HG03108 (cell line): ENCODE measurements around the gene FMN1.

Source experiments
- ATAC-seq: cut with Tn5 transposase; IDR thresholded peaks from one replicate; pipeline ENCODE4 v1.9.1; 2021; ENCODE audit warnings: moderate library complexity; ENCODE audit not compliant: unreplicated experiment

The FMN1 gene

GRCh38 chr15:33066584-33066983, 127.9 kb downstream of the FMN1 start:
- ATAC-seq, result no peak

DNA sequence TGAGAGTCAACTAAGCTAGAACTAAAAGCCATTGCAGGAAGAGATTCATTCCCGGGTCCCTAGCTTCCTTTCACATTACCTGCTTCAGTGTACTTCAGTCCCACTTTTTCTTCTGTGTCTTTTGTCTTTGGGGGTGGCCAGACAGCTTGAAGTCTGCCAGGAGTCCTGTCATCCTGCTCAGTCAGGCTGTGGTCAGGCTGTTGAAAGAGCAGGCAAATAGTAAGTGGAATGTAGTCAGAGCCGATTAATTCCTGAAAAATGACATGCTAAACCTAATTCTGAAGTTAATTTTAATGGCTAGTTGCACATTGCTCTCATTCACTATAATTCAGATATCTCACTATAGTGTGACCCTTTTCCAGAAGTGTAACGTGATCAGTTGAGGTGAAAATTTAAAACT, 129.6 kb downstream of the FMN1 start:
- ATAC-seq, result no peak

- ATAC-seq, result no peak
These were observed 135.3 kb downstream of the FMN1 start for GRCh38 chr15:33059184-33059583.

DNA sequence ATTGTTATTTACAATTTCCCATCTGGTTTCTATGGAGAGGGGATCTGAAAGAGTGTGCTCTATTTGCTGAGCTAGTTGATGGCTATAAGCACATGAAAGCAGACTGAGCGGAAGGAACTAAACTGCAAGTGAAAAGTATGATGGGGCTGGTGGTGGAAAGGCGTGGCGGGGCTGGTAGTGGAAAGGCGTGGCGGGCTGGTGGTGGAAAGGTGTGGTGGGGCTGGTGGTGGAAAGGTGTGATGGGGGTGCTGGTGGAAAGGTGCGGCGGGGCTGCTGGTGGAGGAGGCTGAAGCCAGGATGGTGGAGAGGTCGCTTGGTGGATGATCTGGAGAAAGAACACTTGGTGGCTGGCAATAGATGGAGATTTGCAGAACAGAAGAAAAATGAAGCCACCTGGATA, 136.7 kb downstream of the FMN1 start:
- no peak for ATAC-seq

- ATAC-seq, result no peak
These were observed 138.6 kb downstream of the FMN1 start for GRCh38 chr15:33055962-33056361.

GRCh38 chr15:33051528-33051927, 143.0 kb downstream of the FMN1 start:
- no peak for ATAC-seq

GRCh38 chr15:33048255-33048654, 146.3 kb downstream of the FMN1 start:
- no peak for ATAC-seq

DNA sequence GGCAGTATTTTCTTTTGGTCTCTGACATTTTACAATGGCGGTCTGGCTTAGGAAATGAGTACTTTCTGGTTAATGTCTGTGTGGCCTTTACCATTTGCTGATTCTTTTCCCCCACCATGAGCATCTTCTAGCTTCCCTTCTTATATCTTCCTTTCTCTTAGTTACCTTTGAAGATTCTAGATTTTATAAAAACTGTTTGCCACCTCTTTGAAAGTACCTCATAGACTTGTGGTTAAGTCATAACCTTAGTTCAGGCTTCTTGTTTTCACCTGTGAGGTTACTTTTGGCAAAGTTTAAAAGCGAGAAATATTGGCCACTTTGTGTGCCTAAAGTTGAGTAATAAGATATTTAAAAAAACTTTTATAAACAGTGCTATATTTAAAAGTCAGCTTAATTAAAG, 147.4 kb downstream of the FMN1 start:
- ATAC-seq, result no peak

DNA sequence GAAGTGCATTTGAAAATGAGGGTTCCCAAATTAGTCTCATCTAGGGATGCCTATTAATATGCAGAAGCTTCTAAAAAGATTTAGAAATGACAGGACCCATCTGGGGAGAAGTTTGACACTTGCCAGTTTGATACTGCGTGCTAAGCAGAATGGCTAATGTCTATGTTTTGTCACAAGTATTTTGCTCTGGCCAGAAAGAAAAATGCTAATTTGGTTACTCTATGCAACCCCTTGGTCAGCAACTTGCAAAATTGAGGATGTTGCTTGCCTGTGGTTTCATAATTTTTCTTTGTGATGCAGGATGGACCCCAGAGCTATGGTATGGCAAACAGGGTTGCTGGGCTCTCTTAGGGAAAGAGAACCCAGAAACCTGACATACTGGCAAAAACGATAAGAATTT, 148.2 kb downstream of the FMN1 start:
- no peak for ATAC-seq

DNA sequence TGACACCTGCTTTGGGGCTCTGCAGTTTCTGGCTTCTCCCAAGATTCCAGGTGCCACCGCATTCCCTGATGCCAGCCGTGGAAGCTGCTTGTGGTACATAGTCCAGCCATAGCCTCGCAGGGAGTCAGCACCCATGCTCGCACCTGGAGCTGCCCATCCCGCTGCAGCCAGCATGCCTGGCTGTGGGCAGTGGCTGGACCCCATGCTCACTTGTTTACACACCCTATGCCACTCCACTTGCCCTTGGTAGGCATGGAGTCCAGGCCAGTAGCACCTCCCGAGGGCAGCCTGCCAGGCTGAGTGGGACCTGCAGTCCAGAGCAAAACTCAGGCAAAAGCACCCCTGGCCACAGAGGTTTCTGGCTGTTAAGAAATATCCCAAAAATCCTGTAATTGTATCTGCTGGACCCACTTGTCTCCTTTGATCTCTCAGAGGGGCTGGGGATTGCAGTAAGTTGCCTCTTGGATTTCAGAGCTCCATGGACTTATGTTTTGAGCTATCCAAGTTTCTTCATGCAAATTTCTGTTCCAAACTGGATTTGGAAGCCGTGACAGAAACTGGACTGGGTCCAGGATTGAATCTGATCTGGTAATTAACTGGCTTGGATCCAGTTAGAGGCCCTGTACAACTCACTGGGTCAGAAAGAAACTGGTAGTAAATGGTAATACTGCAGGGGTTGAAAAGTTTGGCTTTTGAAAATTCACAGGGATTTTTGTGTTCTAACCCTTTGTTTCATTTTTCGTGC, 149.3 kb downstream of the FMN1 start:
- no peak for ATAC-seq

GRCh38 chr15:33044598-33044997, 149.9 kb downstream of the FMN1 start:
- no peak for ATAC-seq

DNA sequence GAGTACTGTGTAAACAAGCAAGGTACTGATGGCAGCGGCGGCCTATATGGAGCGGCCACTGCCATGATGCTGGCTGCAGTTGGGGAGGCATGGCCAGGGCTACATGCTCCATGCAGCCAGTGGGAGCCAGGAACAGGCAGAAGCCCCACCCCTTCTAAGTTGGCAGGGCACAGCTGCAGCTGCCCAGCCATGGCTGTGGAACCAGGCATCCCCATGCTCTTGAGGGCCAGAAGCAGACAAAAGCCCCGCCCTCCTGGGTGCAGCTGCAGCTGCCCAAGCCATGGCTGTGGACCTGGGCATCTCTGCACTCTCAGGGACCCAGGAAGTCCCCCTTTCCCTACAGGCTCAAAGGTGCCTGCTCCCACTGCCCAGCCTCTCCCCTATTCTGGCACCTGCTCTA, 150.9 kb downstream of the FMN1 start:
- ATAC-seq, result no peak

DNA sequence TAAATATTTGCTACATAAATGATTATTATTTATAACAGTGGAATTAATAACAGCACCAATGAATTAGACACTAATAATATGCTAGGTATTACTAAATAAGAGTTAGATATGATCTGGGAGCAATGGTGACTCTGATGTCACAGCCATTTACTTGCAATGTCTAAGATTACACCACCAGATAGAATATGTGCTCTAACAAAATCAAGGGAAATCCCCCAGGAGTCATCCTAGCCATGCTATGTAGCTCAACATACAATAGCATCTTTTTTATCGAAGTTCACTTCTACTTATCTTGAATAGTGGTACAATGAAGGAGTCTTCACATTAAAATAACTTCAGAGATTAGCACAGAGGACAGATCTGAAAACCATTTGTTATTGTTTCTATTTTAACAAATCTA, 154.0 kb downstream of the FMN1 start:
- ATAC-seq, result no peak

GRCh38 chr15:33034588-33034987, 159.9 kb downstream of the FMN1 start:
- no peak for ATAC-seq

DNA sequence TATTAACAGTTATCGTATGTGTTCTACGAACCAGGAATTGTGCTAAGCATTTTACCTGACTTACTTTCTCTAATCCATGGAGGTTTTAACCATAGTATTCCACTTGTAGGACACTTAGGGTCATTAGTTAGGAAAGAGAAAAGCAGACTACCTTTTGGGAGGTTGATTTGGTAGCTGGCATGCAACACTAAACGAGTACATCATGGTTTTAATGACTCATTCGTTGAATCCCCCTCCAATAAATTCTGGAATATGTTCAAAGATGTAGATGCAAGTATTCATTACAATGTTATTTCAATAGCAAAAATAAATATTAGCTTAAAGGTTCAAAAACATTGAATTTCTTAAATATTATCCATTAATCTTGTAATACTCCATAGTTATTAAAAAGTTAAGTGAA, 162.5 kb downstream of the FMN1 start:
- ATAC-seq, result no peak

DNA sequence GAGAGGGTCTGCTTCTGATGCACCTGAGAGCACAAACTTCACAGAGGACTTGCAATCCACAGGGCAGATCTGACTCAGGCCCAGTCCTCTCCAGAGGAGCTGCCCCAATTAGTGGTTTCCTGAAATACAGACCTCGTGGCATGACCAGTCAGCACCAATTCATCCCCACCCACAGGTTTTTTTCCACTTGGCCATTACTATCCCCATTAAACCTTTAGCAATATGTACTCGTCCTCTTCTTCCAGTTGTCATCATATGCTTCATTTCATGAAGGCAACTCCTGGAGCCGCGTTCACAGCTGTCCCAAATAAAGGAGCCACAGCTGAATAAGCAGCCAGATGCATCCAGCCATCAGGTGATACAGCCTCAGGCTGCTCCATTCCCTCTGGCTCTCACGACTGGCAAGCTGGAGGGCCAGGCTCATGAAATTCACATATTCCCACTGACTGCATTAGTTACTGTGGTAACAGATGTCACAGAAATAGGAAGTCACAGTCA, 163.1 kb downstream of the FMN1 start:
- ATAC-seq, result no peak

DNA sequence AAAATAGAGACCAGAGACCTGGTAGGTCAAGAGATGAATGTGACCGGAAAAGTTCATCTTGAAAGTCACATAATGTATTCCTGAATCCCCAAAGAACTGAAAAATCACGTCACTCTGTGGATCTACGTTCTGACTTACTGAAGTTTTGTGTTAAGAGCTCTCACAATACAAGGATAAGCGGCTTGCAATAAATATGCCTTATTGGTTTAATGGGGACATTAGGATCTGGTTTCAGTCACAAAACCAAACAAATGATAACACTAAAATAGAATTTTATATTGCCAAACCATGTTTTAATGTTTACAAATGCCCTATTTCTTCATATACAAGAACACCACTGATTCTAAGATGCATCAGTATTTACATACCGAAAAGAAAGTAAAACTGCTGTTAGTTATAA, 164.2 kb downstream of the FMN1 start:
- no peak for ATAC-seq

- no peak for ATAC-seq
These were observed 165.3 kb downstream of the FMN1 start for GRCh38 chr15:33029109-33029652.

DNA sequence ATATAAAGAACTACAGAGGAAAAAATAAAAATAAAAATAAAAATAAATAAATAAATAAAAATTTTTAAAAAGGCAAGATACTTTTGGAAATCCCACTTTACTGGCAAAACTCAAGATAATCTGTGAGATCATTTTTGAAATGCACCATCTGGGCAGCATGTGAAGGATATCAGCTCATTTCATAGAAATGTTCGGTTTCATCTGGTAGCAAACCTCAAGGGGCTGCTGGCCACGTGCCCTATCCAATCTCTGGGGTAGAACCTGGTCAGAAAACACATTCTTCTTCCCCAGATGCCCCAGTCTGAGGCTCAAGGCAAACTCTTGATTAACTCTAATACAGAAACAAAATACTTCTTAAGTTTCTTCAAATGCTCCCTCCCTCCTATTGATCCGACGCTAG, 166.0 kb downstream of the FMN1 start:
- ATAC-seq, result no peak

DNA sequence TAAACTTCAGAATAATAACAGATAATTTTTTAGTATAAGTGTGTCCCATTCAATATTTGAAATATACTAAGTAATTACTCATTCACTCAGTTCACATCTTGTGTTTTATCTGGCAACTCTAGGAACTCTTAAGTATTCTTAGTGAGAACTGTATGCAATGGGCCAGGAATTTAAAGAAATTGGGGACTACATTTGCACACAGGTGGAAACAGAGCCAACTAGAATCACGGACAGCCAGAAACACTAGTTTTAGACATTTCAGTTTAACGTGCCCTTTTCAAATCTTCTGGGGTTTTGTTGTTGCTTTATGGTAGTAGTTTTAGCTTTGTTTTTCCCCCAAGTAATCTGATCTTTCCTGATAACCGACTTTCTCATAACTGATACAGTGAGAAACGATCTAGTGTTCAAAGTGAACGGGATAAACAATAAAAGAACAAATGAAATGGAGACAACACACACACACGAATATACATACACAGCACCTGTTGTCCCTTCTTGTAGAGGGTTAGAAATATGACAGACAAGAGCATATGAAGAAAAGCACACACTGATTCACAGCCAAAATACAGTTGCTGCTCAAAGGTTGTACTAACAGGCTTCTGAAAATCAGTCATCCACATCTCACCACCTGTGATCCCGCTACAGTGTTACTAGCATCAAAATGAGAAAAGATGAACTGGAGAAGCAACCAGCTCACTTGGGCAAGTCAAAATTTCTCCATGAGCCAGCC, 167.0 kb downstream of the FMN1 start:
- no peak for ATAC-seq

- ATAC-seq, result no peak
These were observed 167.9 kb downstream of the FMN1 start for GRCh38 chr15:33026614-33027013.

DNA sequence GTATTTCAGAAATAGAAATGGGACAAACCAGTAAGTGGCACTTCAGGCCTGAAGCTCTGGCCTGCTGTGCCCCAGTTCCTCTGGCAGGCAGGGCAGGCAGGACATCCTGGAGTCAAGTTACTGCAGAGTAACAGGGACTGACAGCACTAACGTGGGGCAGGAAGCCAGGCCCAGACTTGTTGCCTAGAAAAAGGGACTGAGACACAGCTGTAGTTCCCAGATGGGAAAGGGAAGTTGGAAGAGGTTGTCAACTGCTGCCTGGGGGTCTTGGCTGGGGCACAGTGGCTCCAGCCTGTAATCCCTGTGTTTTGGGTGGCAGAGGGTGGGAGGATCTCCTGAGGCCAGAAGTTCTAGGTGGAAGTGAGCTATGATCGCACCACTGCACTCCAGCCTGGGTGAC, 171.9 kb downstream of the FMN1 start:
- no peak for ATAC-seq
